GM10266 (cell line): Measurements from ENCODE around the gene NLGN3.
A peak's percentile ranks its signal among the peaks of the same experiment; 100 is the strongest.

Experiments used
- DNase-seq: peaks from one replicate; pipeline ENCODE4 v3.0.0; 2012; ENCODE audit errors: extremely low spot score
- TF ChIP-seq, protein P1 (sequence below): IDR thresholded peaks from 2 replicates; pipeline ENCODE4 v1.5.1; 2012; ENCODE audit warnings: mild to moderate bottlenecking, low read depth; ENCODE audit not compliant: control insufficient read depth, insufficient read depth; ENCODE audit errors: missing control alignments

The NLGN3 gene

DNA sequence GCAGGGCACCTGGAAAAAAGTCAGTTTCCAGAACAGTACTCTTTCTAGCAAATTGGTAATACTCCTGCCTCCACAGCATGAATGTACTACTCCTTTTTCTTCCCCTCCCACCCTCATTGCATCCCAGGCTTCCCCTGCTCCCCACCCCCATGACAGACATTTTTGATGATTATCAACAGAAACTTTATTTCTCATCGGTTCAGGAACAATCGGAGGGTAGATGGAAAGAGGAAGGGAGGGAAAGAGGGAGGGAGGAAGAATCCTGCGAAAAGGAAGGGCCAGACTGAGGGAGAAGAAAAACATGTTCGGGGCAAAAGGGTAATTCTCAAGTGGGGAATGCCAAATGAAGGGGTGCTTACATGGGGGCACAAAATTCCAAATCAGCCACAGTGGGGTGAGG lies 37.4 kb upstream of the NLGN3 start:
- TF ChIP-seq, protein P1, sequence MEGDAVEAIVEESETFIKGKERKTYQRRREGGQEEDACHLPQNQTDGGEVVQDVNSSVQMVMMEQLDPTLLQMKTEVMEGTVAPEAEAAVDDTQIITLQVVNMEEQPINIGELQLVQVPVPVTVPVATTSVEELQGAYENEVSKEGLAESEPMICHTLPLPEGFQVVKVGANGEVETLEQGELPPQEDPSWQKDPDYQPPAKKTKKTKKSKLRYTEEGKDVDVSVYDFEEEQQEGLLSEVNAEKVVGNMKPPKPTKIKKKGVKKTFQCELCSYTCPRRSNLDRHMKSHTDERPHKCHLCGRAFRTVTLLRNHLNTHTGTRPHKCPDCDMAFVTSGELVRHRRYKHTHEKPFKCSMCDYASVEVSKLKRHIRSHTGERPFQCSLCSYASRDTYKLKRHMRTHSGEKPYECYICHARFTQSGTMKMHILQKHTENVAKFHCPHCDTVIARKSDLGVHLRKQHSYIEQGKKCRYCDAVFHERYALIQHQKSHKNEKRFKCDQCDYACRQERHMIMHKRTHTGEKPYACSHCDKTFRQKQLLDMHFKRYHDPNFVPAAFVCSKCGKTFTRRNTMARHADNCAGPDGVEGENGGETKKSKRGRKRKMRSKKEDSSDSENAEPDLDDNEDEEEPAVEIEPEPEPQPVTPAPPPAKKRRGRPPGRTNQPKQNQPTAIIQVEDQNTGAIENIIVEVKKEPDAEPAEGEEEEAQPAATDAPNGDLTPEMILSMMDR: no peak
- DNase-seq: no peak

DNA sequence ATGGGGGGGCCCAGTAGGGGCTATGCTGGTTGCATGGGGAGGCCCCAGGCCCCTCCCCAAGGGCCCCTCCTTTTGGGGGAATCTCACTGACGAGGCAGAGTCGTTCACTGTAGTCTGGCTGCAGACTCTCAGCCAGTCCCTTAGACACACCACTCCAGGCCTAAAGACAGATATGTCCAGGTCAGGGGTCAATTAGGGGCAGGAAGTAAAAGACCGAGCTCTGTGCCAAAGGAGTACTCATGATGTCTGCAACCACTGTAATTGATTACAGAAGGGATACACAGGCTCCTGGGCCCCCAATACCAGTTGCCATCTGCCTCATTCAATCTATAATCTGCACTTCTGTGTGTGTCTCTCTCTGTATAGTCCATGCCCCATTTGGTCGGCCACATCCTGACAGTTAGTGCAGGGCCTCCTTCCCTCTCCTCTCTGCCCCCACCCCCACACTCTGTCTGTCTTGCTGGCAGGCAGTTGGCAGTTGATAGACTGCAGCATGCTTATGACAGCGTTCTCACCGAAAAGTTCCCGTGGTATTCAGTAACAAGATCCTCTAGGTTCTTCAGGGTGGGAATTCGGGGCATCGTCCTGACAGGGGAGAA lies 36.8 kb upstream of the NLGN3 start:
- TF ChIP-seq, protein P1: no peak
- no peak for DNase-seq

DNA sequence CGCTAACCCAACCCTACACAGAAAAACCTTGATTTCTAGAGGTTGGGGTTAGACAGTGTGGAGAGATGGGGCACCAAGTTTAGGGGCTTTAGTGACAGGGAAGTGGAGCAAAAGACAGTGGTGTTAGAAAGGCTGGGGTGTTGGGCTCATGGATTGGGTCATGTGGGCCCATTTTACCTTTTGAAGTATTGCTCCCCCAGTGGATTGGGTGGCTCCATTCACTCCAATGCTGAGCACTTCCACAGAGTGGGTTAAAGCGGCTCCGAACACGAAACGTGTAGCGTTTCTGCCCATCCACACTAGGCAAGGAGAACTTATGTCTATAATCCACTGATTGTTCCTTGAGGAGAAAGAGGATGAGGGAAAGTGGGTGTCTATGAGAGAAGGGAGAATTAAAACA lies 35.6 kb upstream of the NLGN3 start:
- no peak for DNase-seq
- TF ChIP-seq, protein P1: no peak

DNA sequence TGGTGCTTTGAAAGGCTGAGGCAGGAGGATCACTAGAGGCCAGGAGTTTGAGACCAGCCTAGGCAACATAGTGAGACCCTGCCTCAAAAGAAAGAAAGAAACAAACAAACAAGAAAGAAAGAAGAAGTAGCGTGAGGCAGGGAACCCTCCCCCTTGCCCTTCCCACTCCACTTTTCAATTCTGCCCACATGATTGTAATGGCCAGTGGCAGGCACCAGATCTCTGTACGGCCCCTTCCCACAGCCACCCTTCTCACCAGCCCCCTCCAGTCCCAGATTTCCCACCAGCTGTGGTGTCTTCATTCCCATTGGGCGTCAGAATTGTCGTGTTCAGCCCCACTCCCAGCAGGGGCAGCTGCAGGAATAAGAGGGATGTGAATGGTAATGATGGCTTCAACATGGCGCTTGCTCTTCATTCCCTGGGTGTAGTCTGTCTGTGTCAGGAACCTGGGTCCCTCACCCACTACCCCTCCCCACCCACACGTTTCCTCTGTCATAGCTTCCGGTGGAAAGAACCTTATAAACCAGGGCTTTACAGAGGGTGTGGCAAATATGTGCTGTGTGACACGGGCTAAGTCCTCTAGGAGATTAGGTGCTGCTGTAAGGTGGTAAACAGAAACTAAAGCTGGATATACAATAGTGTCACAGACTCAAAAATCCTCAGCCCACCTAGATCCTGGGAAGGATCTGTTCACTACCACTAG lies 33.3 kb upstream of the NLGN3 start, which contains the start of gene IL2RG:
IL2RG (minus strand) TSS at position 437 of the 703 bp plus-strand sequence; CDS start at position 399, 38 bp downstream.
- peak; percentile 65 for DNase-seq
- TF ChIP-seq, protein P1: no peak

DNA sequence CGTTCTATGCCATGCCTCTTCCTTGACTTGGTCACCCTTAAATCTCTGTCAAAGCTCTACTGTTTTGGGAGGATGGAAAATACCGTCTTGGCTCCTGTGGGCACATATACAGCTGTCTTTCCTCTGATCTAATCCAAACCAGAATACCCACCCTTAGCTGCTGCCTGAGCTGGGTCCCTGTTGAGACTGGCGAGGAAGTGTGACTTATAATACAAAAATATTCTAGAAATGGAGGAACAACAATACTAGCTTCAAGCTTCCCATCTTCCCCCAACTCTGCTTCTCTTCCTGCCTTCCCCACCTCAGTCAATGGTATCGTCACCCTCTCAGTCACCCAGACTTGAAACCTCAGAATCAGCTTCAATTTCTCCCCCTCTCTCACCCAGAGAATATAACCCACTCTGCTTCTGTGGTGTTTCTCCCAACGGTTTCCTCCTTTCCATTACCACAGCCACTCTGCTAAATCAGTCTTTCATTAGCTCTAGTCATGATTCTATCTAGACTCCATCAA lies 32.7 kb upstream of the NLGN3 start:
- TF ChIP-seq, protein P1: no peak
- DNase-seq: peak; percentile 5

DNA sequence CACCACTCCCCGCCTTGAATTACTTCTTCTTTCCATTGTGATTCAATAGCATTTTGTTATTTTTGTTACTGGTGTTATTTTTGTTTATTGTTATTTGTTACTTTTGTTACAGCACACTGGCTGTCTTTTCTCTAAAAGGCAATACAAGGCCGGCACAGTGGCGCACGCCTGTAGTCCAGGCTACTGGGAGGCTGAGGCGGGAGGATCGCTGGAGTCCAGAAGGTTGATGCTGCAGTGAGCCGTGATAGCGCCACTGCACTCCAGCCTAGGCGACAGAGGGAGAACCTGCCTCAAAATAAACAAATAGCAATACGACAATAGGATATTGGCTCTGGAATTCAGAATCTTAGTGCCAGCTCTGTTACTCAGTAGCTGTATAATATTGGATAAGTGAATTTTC lies 27.3 kb upstream of the NLGN3 start:
- TF ChIP-seq, protein P1: no peak
- no peak for DNase-seq
